GM12892 (cell line): ENCODE measurements around the gene AKAP13.

ENCODE experiments used
- POLR2A ChIP-seq: IDR thresholded peaks from 2 replicates; pipeline ENCODE4 v1.6.1; 2011; ENCODE audit warnings: low read depth, low read length, control low read depth
- POLR2AphosphoS5 ChIP-seq: IDR thresholded peaks from 2 replicates; pipeline ENCODE4 v1.6.1; 2011; ENCODE audit warnings: low read depth, low read length, control low read depth
- TAF1 ChIP-seq: IDR thresholded peaks from 2 replicates; pipeline ENCODE4 v1.6.1; 2011; ENCODE audit warnings: low read depth, mild to moderate bottlenecking, control low read depth, low read length, borderline replicate concordance

GRCh38 chr15:85515212-85515611 is 134.8 kb downstream of the AKAP13 start:
- TF ChIP-seq POLR2AphosphoS5 = no peak
- no peak for TF ChIP-seq POLR2A
- TF ChIP-seq TAF1 = no peak
